Progenitor cell of endocrine pancreas (in vitro differentiated cells): ENCODE results near the gene ZFAND3. TPM values are rescaled to one million over a fixed set of nuclear protein-coding genes. Genes with fewer than 3 reads are reported as not detected.

Experiments
- DNase-seq: peaks from one replicate; pipeline ENCODE4 v3.0.0; 2021; ENCODE audit warnings: low spot score; ENCODE audit not compliant: unreplicated experiment
- H3K27ac Mint-ChIP-seq: 2 replicates; pipeline ENCODE4 v1.8.0; 2021; ENCODE audit warnings: mild to moderate bottlenecking, moderate library complexity, mixed read lengths
- H3K27me3 Mint-ChIP-seq: 2 replicates; pipeline ENCODE4 v1.8.0; 2021; ENCODE audit warnings: mixed read lengths
- H3K36me3 Mint-ChIP-seq: 2 replicates; pipeline ENCODE4 v1.8.0; 2022; ENCODE audit warnings: mixed read lengths; ENCODE audit not compliant: insufficient read depth
- H3K4me1 Mint-ChIP-seq: 2 replicates; pipeline ENCODE4 v1.8.0; 2021; ENCODE audit warnings: low read depth, mixed read lengths
- H3K4me3 Mint-ChIP-seq: 2 replicates; pipeline ENCODE4 v1.8.0; 2021; ENCODE audit warnings: low read depth, mild to moderate bottlenecking, moderate library complexity, mixed read lengths
- H3K9me3 Mint-ChIP-seq: 2 replicates; pipeline ENCODE4 v1.8.0; 2021; ENCODE audit warnings: low read depth, mixed read lengths
- CTCF ChIP-seq: fragments of 200-600 bp; sonication (generic); IDR thresholded peaks from one replicate; pipeline ENCODE4 v1.5.0; 2021; ENCODE audit warnings: antibody characterized with exemption, mild to moderate bottlenecking; ENCODE audit not compliant: unreplicated experiment
- total RNA-seq: library from RNA; stranded (reverse); gene quantifications from 2 replicates; pipeline ENCODE4 v1.2.1, GENCODE V29; 2021

ZFAND3 gene
- total RNA-seq, 1 donor from 2014 or later = 102 TPM

- peaks cover 33% of the 10 kb centered on the region for H3K4me1 Mint-ChIP-seq
- no peaks in the 10 kb centered on the region for H3K9me3 Mint-ChIP-seq
- no peaks in the 10 kb centered on the region for H3K27me3 Mint-ChIP-seq
- peaks cover 10% of the 10 kb centered on the region for H3K36me3 Mint-ChIP-seq
- TF ChIP-seq CTCF = no peak
- H3K4me3 Mint-ChIP-seq = no peak overlapping the region
- no peak overlapping the region for H3K27ac Mint-ChIP-seq
- DNase-seq = no peak
Measured at GRCh38 chr6:38112181-38112580, 292.7 kb downstream of the ZFAND3 start.

- Mint-ChIP-seq H3K4me3 (no peak overlapping the region), H3K9me3 (no peaks in the 10 kb centered on the region), H3K36me3 (peaks cover 1% of the 10 kb centered on the region), H3K27ac (peak overlapping the region; percentile 6), H3K4me1 (peaks cover 26% of the 10 kb centered on the region), H3K27me3 (no peaks in the 10 kb centered on the region)
- no peak for TF ChIP-seq CTCF
- no peak for DNase-seq
Measured at GRCh38 chr6:38113825-38114576, 294.5 kb downstream of the ZFAND3 start.

- H3K36me3 Mint-ChIP-seq = peaks cover 3% of the 10 kb centered on the region
- peak overlapping the region; percentile 17 for H3K27ac Mint-ChIP-seq
- peaks cover 18% of the 10 kb centered on the region for H3K4me1 Mint-ChIP-seq
- no peak for TF ChIP-seq CTCF
- no peak overlapping the region for H3K4me3 Mint-ChIP-seq
- no peak for DNase-seq
- no peaks in the 10 kb centered on the region for H3K27me3 Mint-ChIP-seq
- no peaks in the 10 kb centered on the region for H3K9me3 Mint-ChIP-seq
Measured at GRCh38 chr6:38114976-38115625, 295.6 kb downstream of the ZFAND3 start.

- peaks cover 3% of the 10 kb centered on the region for H3K36me3 Mint-ChIP-seq
- H3K9me3 Mint-ChIP-seq = no peaks in the 10 kb centered on the region
- no peak overlapping the region for H3K4me3 Mint-ChIP-seq
- no peaks in the 10 kb centered on the region for H3K27me3 Mint-ChIP-seq
- no peak for DNase-seq
- no peak for TF ChIP-seq CTCF
- peak overlapping the region; percentile 17 for H3K27ac Mint-ChIP-seq
- H3K4me1 Mint-ChIP-seq = peaks cover 13% of the 10 kb centered on the region
Measured at GRCh38 chr6:38115626-38116008, 296.1 kb downstream of the ZFAND3 start.

GRCh38 chr6:38116248-38116647 lies 296.7 kb downstream of the ZFAND3 start:
- TF ChIP-seq CTCF = no peak
- DNase-seq = no peak
- Mint-ChIP-seq H3K4me1 (peaks cover 10% of the 10 kb centered on the region), H3K27me3 (no peaks in the 10 kb centered on the region), H3K36me3 (peaks cover 3% of the 10 kb centered on the region), H3K27ac (no peak overlapping the region), H3K9me3 (no peaks in the 10 kb centered on the region), H3K4me3 (no peak overlapping the region)
